ENCODE measurements around the gene DDAH2.

Gene DDAH2

DNA sequence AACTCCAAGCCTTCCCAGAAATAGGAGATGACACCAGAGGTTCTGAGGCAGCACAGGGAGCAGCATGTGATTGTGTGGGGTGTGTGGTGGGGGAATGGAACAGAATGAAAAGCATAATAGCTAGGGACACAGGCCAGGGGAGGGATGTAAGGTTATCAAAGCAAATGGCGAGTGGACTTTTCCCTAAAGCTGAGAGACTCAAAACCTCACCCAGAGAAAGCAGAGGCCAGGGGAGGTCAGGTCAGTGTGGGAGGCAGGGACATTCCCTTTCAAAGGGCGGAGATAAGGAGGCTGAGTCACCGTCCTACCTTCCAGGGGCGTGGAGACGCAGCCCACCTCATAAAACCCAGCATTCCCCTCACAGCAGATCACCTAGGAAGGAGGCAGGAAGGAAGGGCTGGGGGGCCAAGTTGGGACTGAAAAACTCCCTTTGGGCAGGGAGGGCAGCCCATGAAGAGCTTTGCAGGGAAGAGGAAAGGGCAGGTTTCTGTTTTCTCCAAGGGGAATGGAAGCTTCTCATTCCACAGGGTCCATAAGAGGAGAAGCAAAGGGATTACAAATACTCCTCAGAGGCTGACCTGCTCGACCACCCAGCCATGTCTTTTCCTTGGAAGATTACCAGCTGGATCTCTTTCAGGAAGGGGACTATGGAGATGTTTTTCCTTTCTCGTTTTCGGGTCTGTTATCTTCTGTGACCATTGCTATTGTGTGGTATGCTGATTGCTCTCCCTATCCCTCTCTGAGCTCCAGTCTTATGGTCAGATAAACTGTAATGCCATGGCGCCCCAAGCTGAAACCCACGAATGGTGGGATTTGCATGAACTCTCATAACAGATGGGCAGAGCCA lies 38.6 kb downstream of the DDAH2 start:
- DNase-seq (ENCODE audit: low read depth, low spot score) = no peak

DNA sequence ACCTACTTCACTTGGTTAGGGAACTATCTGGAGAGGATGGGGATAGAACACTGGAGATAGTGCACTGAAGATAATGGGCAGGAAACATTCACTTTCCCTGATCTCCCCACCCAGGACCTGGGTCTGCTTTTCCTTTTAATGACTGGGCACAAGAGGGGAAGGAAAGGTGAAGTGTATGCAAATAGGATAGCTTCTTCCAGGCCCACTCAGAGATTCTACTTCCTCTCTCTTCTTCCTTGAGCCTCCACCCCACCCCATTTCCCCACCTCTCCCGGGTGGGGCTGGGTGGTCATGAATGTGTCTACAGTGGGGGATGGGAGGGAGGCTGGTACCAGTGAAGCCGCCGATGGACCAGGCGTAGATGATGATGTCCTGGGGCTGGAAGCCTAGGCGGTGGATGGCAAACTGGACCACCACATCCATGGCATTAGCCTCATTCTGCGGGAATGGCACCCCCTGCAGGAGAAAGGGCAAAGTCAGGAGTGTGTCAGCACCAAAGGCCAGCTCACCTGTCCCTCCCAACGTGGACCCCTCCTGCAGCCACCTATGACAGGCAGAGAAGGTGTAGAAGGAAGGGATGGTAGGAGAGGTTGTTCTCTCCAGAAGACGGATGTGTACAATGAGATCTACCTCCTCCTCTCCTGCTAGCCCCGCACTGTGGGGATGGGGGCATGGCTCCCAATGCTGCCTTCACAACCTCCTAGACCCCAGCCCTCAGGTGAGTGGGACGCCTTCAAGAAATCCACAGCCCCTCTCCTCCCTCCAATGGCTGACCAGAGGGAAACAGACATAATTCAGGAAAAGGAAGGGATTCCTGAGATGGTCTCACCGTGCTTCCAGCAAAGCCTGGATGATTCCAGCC lies 39.6 kb downstream of the DDAH2 start:
- no peak for DNase-seq (ENCODE audit: low read depth, low spot score)

DNA sequence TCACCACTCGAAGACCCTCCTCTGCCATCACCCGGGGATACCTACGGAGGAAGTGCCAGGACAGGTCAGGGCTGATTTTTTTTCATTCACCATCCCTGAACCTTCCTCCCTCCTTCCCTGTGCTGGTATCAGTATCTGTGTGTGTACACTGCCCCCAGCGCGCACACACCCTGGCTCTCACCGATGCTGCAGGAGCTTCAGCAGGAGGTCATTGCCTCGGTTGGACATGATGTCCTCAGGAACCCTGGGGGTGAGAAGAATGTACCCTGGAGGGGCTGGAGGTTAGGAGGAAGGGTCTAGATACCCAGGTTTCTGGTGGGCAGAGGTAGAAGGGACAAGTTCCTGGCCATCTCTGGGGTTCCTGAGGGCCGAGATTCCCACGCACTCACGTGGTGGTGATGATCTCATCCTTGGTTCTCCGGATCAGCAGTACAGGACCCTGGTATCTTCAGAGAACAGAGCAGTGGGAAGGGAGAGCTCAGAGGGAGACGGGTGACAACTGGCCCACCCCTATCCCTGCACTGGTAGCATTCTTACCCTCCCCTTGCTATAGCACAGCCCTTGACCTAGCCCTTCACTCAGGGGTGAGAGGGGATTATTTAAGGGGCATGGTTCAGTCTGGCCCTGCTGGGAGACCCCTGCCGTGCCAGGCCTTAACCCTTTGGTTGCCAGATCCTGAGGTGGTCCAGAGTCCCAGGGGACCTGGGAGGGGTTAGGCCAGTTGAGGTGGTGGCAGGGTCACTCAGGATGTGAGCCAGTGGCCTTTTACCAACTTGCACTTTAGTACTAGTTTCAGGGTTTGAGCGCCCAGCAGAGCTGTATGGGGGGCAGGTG lies 41.0 kb downstream of the DDAH2 start:
- DNase-seq (ENCODE audit: low read depth, low spot score) = no peak

DNA sequence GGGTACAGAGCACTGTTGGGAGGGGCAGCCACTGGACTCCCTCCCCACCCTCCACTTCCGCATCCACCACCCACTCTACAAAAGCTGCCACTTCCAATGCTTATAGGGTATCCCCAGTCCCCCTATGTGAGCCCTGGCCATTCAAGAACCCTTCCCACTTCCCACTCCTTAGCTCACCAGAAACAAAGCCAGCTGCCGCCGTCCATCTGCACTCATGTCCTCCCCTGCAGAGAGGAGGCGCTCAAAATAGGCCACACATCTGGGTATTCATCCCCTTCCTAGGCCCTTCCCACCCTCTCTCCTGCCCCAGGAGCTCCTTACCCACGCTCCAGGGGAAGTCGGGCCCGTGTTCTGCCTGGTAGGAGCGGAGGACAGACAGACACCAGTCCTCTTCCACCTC lies 41.8 kb downstream of the DDAH2 start:
- DNase-seq (ENCODE audit: low read depth, low spot score) = no peak

DNA sequence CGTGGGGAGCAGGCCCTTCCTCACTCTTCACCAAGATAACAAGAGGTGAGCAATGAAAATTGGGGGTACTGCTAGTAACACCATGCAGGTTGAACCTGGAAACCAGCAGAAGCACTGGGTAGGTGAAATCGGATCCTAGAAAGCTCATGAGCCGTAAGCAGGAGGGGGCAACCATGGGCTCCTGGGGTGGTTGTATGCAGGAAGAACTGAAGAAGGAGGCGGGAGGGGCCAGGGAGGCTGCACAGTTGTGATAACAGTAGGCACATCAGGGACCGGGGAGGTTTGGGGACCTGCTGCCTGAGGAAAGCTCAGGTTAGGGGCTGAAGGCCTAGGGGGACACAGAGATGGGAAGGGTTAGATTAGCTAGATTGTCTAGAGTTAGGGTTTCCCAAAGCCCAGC lies 42.6 kb downstream of the DDAH2 start:
- DNase-seq (ENCODE audit: low read depth, low spot score) = no peak

DNA sequence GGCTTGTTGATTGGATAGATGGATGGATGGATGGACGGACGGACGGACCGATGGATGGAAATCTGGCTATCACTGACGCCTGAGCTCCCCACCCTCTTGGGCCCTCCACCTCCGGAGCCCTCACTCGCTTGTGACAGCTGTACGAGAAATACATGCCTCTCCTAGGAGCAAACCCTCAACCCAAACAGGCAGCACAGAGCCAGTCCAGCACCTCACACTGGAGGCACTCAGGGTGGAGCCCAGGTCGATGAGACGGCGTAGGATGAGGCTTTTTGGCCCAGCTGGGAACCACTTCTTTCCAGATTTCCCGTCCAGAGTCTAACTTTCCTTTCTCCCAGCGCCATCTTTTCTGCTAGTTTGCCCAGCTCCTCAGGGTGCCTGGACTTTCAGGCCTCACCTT lies 45.5 kb downstream of the DDAH2 start:
- no peak for DNase-seq (ENCODE audit: low read depth, low spot score)

DNA sequence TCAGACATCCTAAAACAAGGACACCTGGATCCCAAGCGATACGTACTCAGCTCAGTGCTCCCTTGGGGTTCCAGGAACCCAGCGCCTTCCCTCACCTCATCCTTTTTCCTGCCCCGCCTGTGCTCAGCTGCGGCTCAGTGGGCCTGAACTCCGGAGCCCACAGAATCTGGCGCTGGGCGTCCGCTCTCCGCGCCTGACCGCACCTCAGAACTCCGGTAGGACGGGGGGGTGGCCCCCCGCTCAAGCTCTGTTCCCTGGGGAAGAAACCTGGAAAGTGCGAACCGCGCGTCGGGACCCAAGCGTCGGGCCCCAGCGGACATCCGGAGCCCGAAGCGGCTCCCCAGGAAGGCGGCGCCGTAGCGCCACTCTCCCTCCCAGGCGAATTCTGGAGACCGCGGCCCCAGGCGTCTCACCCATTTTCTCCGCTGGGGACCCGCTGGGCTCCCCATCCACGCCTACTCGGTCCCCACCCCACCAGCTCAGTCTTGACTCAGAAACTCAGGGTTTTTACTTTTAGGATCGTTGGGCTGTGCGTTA lies 47.9 kb downstream of the DDAH2 start:
- DNase-seq (ENCODE audit: low read depth, low spot score) = peak; percentile 13

DNA sequence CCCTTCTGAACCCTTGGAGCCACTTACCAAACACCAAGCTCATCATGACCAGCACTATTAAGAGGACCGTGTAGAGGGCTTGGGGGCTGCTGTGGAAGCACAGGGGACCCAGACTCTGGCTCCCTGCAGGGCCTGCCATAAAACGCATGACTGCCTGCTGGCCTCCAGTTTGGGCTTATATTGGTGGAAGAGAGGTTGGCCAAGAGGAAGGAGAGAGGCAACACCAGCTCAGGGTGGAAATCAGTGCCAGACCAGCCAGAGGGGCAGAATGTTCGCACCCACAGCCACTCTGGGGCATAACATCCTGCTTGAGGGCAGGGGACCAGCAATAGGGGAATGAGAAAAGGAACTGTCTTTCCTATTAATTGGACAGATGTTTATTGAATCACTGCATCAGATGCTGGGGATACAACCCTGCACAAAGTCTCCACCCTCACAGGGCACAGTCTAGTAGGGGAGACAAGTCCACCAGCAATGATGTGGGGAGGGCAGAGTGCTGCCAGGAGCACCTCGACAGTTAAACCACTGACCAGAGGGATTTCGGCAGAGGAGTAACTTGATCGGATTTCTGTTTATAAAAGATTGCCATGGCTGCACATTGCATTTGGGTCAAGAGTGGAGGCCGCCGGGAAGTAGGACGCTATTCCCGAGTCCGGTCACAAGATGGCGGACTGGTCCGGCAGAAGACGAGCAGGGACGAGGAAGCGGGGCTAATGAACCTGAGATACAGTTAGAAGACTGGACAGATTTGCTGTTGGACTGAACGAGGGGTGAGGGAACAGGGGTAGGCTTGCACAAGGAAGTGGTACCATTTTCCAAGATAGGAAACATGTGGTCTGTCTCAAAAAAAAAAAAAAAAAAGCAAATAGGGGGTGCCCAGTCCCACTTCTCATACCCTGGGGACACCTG lies 48.6 kb downstream of the DDAH2 start, which contains the start of gene LY6G5C:
LY6G5C (minus strand) TSS at position 842 of the 909 bp plus-strand sequence; CDS start at position 148, 694 bp downstream.
- peak; percentile 30 for DNase-seq (ENCODE audit: low read depth, low spot score)

DNA sequence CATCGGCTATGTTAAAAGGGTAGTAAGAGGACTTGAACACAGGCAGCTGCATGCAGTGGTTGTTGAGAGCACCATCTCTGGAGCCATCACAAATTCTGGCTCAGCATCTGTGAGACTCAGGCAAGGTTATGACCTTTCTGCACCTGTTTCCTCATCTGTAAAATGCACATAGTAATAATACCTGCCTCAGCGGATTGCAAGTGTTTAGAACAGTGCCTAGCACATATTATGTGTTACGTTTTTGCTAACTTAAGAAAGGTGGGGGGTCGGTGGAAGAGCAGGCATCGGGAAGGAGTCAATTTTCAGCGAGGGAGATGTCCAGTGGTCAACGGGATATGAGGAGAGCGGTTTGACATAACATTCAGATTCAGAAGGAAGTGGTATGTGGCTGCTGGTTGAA lies 51.1 kb downstream of the DDAH2 start:
- DNase-seq (ENCODE audit: low read depth, low spot score) = no peak
